ENCODE results near the gene FGF3. TPM values are rescaled to one million over a fixed set of nuclear protein-coding genes. Genes with fewer than 3 reads are reported as not detected.

The FGF3 gene
- total and polyA plus RNA-seq, 9 of the 15 experiments (the other 6 are each of a cell fraction or from before 2014, with no cell fraction given) = not detected

- ATAC-seq (no peak), FAIRE-seq (no peak), DNase-seq (ENCODE audit: extremely low read depth in 1 of 4, low spot score in 3 of 4) (no peak)
- in situ Hi-C loops (cut with MboI) = no loop called here
- H3K27ac ChIP-seq (ENCODE audit: extremely low read depth, low read depth, low read length) = no peak overlapping the region
- H3K9me1 ChIP-seq (ENCODE audit: control insufficient read depth, insufficient read depth, low read length) = no peaks in the 10 kb centered on the region
- H3K27me3 ChIP-seq (ENCODE audit: control insufficient read depth in 2 of 2, insufficient read depth in 2 of 2, low read length in 2 of 2) = peaks cover 6 to 20% of the 10 kb centered on the region in 2 experiments; a peak in 3 of 5 replicates
- H3K9ac ChIP-seq (ENCODE audit: insufficient read depth in 1 of 2, low read depth in 2 of 2, low read length in 2 of 2) = no peak overlapping the region
- H2AFZ ChIP-seq (ENCODE audit: low read depth, low read length) = no peak overlapping the region
- ChIA-PET CTCF (ENCODE audit: low intra/inter-chr PET ratio) (interaction anchor here (0.6 kb wide), 1 partner anchor 724 kb away, joined by 3 read pairs; no protein-coding TSS in a partner anchor), POLR2A (no interaction called here)
- H4K20me1 ChIP-seq (replicated peaks; ENCODE audit: control insufficient read depth, insufficient read depth, low read length) = peaks cover 9% of the 10 kb centered on the region; the same call in 1 of the 2 replicates
- no peaks in the 10 kb centered on the region for H3K9me3 ChIP-seq (replicated peaks; ENCODE audit: control insufficient read depth, insufficient read depth, low read depth, low read length)
- TF ChIP-seq EHMT2 (IDR thresholded peaks at IDR 0.05) = 0 out of 2 replicates have a peak, but pooled peaks have one; percentile 59
- no peak for TF ChIP-seq SP1 (CRISPR knock-in tag; IDR thresholded peaks at IDR 0.05)
- intact Hi-C loops (cut with micrococcal nuclease) = no loop called here
- H3K4me3 ChIP-seq = no peak overlapping the region
- H3K36me3 ChIP-seq (ENCODE audit: control insufficient read depth, insufficient read depth, low read length) = no peaks in the 10 kb centered on the region
- H3K79me2 ChIP-seq (ENCODE audit: control insufficient read depth, insufficient read depth, low read length) = no peaks in the 10 kb centered on the region
- BruUV-seq (replicated peaks) = no TSS peak
- H3K4me1 ChIP-seq (replicated peaks in 1 of 2; ENCODE audit: control insufficient read depth in 2 of 2, insufficient read depth in 2 of 2, low read length in 2 of 2) = peaks cover 0 to 3% of the 10 kb centered on the region in 2 experiments; a peak in 1 of 5 replicates
- no peak overlapping the region for H3K4me2 ChIP-seq (ENCODE audit: insufficient read depth, low read length)
These were observed 15.5 kb downstream of the FGF3 start for GRCh38 chr11:69803604-69804218.

DNA sequence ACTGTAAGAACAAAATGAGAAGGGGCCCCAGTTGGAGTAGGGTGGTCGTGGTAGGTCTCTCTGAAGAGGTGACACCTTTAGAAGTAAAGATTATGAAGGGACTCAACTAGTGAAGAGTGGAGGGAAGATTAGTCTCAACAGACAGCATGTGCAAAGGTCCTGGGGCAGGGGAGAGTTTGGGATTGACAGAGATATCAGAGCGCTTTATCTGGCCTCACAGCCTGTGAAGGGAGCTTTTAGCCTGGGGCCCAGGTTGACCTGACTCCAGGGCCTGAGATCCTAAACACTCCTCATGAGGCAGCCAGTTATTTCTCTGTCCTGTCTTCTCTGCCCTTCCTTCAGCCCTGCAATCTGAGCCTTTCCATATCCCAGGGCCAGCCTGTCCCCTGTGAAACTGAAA is 16.2 kb downstream of the FGF3 start:
- no peak for DNase-seq (ENCODE audit: extremely low read depth in 1 of 4, low spot score in 3 of 4)
- Histone ChIP-seq H3K9me1 (ENCODE audit: control insufficient read depth, insufficient read depth, low read length) (no peaks in the 10 kb centered on the region), H3K9ac (ENCODE audit: insufficient read depth in 1 of 2, low read depth in 2 of 2, low read length in 2 of 2) (no peak overlapping the region), H2AFZ (ENCODE audit: low read depth, low read length) (no peak overlapping the region), H3K4me3 (no peak overlapping the region), H3K27me3 (ENCODE audit: control insufficient read depth in 2 of 2, insufficient read depth in 2 of 2, low read length in 2 of 2) (peaks cover 3 to 14% of the 10 kb centered on the region in 2 experiments; a peak in 3 of 5 replicates), H3K9me3 (replicated peaks; ENCODE audit: control insufficient read depth, insufficient read depth, low read depth, low read length) (no peaks in the 10 kb centered on the region), H3K36me3 (ENCODE audit: control insufficient read depth, insufficient read depth, low read length) (no peaks in the 10 kb centered on the region), H3K4me2 (ENCODE audit: insufficient read depth, low read length) (no peak overlapping the region), H3K79me2 (ENCODE audit: control insufficient read depth, insufficient read depth, low read length) (no peaks in the 10 kb centered on the region), H3K4me1 (replicated peaks in 1 of 2; ENCODE audit: control insufficient read depth in 2 of 2, insufficient read depth in 2 of 2, low read length in 2 of 2) (peaks cover 0 to 3% of the 10 kb centered on the region in 2 experiments; a peak in 1 of 5 replicates), H3K27ac (ENCODE audit: extremely low read depth, low read depth, low read length) (no peak overlapping the region), H4K20me1 (replicated peaks; ENCODE audit: control insufficient read depth, insufficient read depth, low read length) (peaks cover 6% of the 10 kb centered on the region; the same call in 1 of the 2 replicates)
- ChIA-PET CTCF (ENCODE audit: low intra/inter-chr PET ratio) (interaction anchor here (0.6 kb wide), 2 partner anchors 159 to 723 kb away, joined by 3 read pairs; no protein-coding TSS in a partner anchor), POLR2A (no interaction called here)
- FAIRE-seq = no peak
- no peak for ATAC-seq
- intact Hi-C loops (cut with micrococcal nuclease) (no loop called here), in situ Hi-C loops (cut with MboI) (no loop called here)
- BruUV-seq (replicated peaks) = no TSS peak
- no peak for TF ChIP-seq LARP7 (IDR thresholded peaks at IDR 0.05)
- peak; percentile 93 for TF ChIP-seq RBM25 (IDR thresholded peaks at IDR 0.05; ENCODE audit: low read depth, low read length, severe bottlenecking)
- no peak for TF ChIP-seq TAF1 (IDR thresholded peaks at IDR 0.05; ENCODE audit: control insufficient read depth, extremely low read depth, insufficient read depth, low read length, severe bottlenecking)
- 4% methylated on average over 2 of the region's 2 CpGs for WGBS (ENCODE audit: insufficient coverage, low coverage, missing lambda C conversion rate)

All from K562 (cell line).